Inferior parietal cortex (tissue), 1 donor: ENCODE measurements around the gene ZBTB38.

ENCODE experiments used
- DNase-seq: peaks from one replicate; pipeline ENCODE4 v3.0.0-alpha.2; 2016; ENCODE audit errors: extremely low spot score

The ZBTB38 gene

GRCh38 chr3:141368062-141368924 lies at the start of gene ZBTB38:
Gene ZBTB38, plus strand, starts transcription at chr3:141368504. Its CDS starts 73,885 bp downstream, at chr3:141442389.
- peak; percentile 84 for DNase-seq

GRCh38 chr3:141320399-141321108 lies 47.8 kb upstream of the ZBTB38 start:
- DNase-seq = no peak

GRCh38 chr3:141321109-141321497 lies 47.2 kb upstream of the ZBTB38 start:
- no peak for DNase-seq

GRCh38 chr3:141323936-141324704 lies 44.2 kb upstream of the ZBTB38 start:
- DNase-seq = no peak

- no peak for DNase-seq
Observed at GRCh38 chr3:141326123-141326522, 42.2 kb upstream of the ZBTB38 start.

- DNase-seq = no peak
Observed at GRCh38 chr3:141326626-141327025, 41.7 kb upstream of the ZBTB38 start.

- no peak for DNase-seq
Observed at GRCh38 chr3:141328286-141329166, 39.8 kb upstream of the ZBTB38 start.

- no peak for DNase-seq
Observed at GRCh38 chr3:141330235-141330634, 38.1 kb upstream of the ZBTB38 start.

GRCh38 chr3:141330718-141331376 lies 37.5 kb upstream of the ZBTB38 start:
- DNase-seq = no peak

GRCh38 chr3:141331377-141332318 lies 36.7 kb upstream of the ZBTB38 start:
- DNase-seq = peak; percentile 36

- no peak for DNase-seq
Observed at GRCh38 chr3:141332416-141332815, 35.9 kb upstream of the ZBTB38 start.

GRCh38 chr3:141333836-141334626 lies 34.3 kb upstream of the ZBTB38 start:
- DNase-seq = no peak

GRCh38 chr3:141334627-141335250 lies 33.6 kb upstream of the ZBTB38 start:
- no peak for DNase-seq

- no peak for DNase-seq
Observed at GRCh38 chr3:141335531-141336061, 32.7 kb upstream of the ZBTB38 start.

- peak; percentile 24 for DNase-seq
Observed at GRCh38 chr3:141336672-141337522, 31.4 kb upstream of the ZBTB38 start.

- DNase-seq = no peak
Observed at GRCh38 chr3:141337523-141337854, 30.8 kb upstream of the ZBTB38 start.

GRCh38 chr3:141337991-141338390 lies 30.3 kb upstream of the ZBTB38 start:
- DNase-seq = no peak
